Loucy (cell line): ENCODE measurements around the gene FGF16.

Experiments used
- H2AFZ ChIP-seq: fragments of 200-600 bp; sonication (generic); 2 replicates; pipeline ENCODE4 v1.6.0; 2016; ENCODE audit warnings: antibody characterized with exemption, mild to moderate bottlenecking, low read length, moderate library complexity
- H3F3A ChIP-seq: fragments of 200-600 bp; 2 replicates; pipeline ENCODE4 v1.6.0; 2016; ENCODE audit warnings: antibody characterized with exemption, low read depth, mild to moderate bottlenecking
- H3K27me3 ChIP-seq: fragments of 200-600 bp; sonication (generic); 2 replicates; pipeline ENCODE4 v1.6.1; 2014; ENCODE audit warnings: low read length, mild to moderate bottlenecking; ENCODE audit not compliant: insufficient read depth, poor library complexity, severe bottlenecking
- H3K36me3 ChIP-seq: fragments of 200-600 bp; sonication (generic); 2 replicates; pipeline ENCODE4 v1.6.1; 2016; ENCODE audit warnings: low read length; ENCODE audit not compliant: insufficient read depth
- H3K4me1 ChIP-seq: fragments of 200-600 bp; sonication (generic); 2 replicates; pipeline ENCODE4 v1.5.1; 2014; ENCODE audit warnings: low read length, mild to moderate bottlenecking; ENCODE audit not compliant: insufficient read depth, poor library complexity, severe bottlenecking
- H3K4me2 ChIP-seq: fragments of 200-600 bp; sonication (generic); 2 replicates; pipeline ENCODE4 v1.6.0; 2014; ENCODE audit warnings: antibody characterized with exemption, low read length, low read depth, mild to moderate bottlenecking; ENCODE audit not compliant: poor library complexity, severe bottlenecking
- H3K4me3 ChIP-seq: fragments of 200-600 bp; sonication (generic); 2 replicates; pipeline ENCODE4 v1.5.1; 2014; ENCODE audit warnings: low read length, mild to moderate bottlenecking, mixed read lengths; ENCODE audit not compliant: poor library complexity, severe bottlenecking
- H3K79me2 ChIP-seq: fragments of 200-600 bp; sonication (generic); 2 replicates; pipeline ENCODE4 v1.6.1; 2014; ENCODE audit warnings: low read length; ENCODE audit not compliant: insufficient read depth
- H3K9ac ChIP-seq: fragments of 200-600 bp; sonication (generic); 2 replicates; pipeline ENCODE4 v1.6.0; 2014; ENCODE audit warnings: mild to moderate bottlenecking, low read depth, low read length, moderate library complexity; ENCODE audit not compliant: poor library complexity, severe bottlenecking
- H3K9me2 ChIP-seq: fragments of 200-600 bp; sonication (generic); replicated peaks from 2 replicates; pipeline ENCODE4 v1.6.1; 2016; ENCODE audit warnings: low read depth, low read length, mixed read lengths
- H3K9me3 ChIP-seq: fragments of 200-600 bp; sonication (generic); 2 replicates; pipeline ENCODE4 v1.6.1; 2014; ENCODE audit warnings: mild to moderate bottlenecking, antibody characterized with exemption, low read length, low read depth; ENCODE audit not compliant: insufficient read depth
- H4K20me1 ChIP-seq: fragments of 200-600 bp; sonication (generic); 2 replicates; pipeline ENCODE4 v1.6.0; 2014; ENCODE audit warnings: antibody characterized with exemption, low read length, mild to moderate bottlenecking; ENCODE audit not compliant: insufficient read depth, poor library complexity, severe bottlenecking
- CTCF ChIP-seq: fragments of 200-600 bp; sonication (generic); conservative IDR thresholded peaks from 2 replicates; pipeline ENCODE4 v1.5.1; 2014; ENCODE audit warnings: mild to moderate bottlenecking, antibody characterized with exemption, low read length
- EZH2phosphoT487 ChIP-seq: fragments of 200-600 bp; IDR thresholded peaks from 2 replicates; pipeline ENCODE4 v1.6.1; 2018; ENCODE audit warnings: antibody characterized with exemption, mild to moderate bottlenecking, moderate library complexity, borderline replicate concordance

The FGF16 gene

GRCh38 chrX:77440330-77440729, 6.9 kb upstream of the FGF16 start:
- no peaks in the 10 kb centered on the region for H3K27me3 ChIP-seq
- H3K79me2 ChIP-seq: no peaks in the 10 kb centered on the region
- H3F3A ChIP-seq: no peaks in the 10 kb centered on the region
- H3K9me2 ChIP-seq: no peaks in the 10 kb centered on the region
- no peaks in the 10 kb centered on the region for H4K20me1 ChIP-seq
- H3K9me3 ChIP-seq: no peaks in the 10 kb centered on the region
- no peak overlapping the region for H3K4me2 ChIP-seq
- no peak overlapping the region for H3K4me3 ChIP-seq
- no peak overlapping the region for H3K9ac ChIP-seq
- TF ChIP-seq CTCF (no peak), EZH2phosphoT487 (no peak)
- H3K4me1 ChIP-seq: no peaks in the 10 kb centered on the region
- H2AFZ ChIP-seq: no peak overlapping the region
- H3K36me3 ChIP-seq: no peaks in the 10 kb centered on the region

DNA sequence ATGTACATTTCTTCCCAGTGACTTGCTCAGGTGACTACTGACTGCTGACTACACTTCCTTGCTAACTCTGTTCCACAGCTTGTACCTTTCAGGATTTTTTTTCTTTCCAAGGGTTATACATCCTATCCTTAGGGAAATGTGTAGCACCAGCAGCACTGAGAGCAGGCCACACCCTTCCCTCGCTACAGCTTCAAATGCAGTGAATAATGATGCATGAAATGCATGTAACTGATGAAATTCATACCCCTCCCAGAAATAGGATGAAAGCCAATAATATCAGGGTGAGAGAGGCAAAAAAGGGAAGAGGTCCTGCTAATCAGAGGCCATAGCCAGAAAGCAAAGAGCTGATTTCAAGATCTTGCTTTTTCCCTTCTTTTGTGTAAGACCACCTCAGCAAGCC, 6.2 kb upstream of the FGF16 start:
- H3K4me2 ChIP-seq: no peak overlapping the region
- TF ChIP-seq CTCF (no peak), EZH2phosphoT487 (no peak)
- no peak overlapping the region for H3K4me3 ChIP-seq
- no peak overlapping the region for H3K9ac ChIP-seq
- H4K20me1 ChIP-seq: no peaks in the 10 kb centered on the region
- no peaks in the 10 kb centered on the region for H3K4me1 ChIP-seq
- no peaks in the 10 kb centered on the region for H3K9me3 ChIP-seq
- no peaks in the 10 kb centered on the region for H3K27me3 ChIP-seq
- no peaks in the 10 kb centered on the region for H3K79me2 ChIP-seq
- H2AFZ ChIP-seq: no peak overlapping the region
- H3K36me3 ChIP-seq: no peaks in the 10 kb centered on the region
- no peaks in the 10 kb centered on the region for H3K9me2 ChIP-seq
- no peaks in the 10 kb centered on the region for H3F3A ChIP-seq

DNA sequence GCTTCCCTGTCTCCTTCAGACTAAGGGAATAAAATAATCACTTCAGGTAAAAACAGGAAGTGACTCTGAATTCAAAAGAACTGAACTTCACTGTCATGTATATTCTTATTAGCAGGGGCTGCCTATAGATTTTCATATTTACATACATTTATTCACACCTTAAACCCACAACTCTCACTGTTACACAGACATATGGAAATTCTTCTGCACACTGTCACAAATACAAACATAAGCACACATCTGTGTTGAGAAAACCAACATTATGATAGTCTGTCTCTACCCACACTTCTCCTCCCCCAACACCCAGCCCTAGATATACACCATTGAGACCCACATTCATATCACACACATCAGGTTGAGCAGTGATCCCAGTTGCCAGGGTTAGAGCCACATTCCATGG, 5.7 kb upstream of the FGF16 start:
- Histone ChIP-seq H3F3A (no peaks in the 10 kb centered on the region), H3K9me2 (no peaks in the 10 kb centered on the region), H2AFZ (no peak overlapping the region), H3K9ac (no peak overlapping the region), H3K9me3 (no peaks in the 10 kb centered on the region), H3K4me1 (no peaks in the 10 kb centered on the region), H3K4me2 (no peak overlapping the region), H4K20me1 (no peaks in the 10 kb centered on the region), H3K27me3 (no peaks in the 10 kb centered on the region), H3K4me3 (no peak overlapping the region), H3K36me3 (no peaks in the 10 kb centered on the region), H3K79me2 (no peaks in the 10 kb centered on the region)
- no peak for TF ChIP-seq EZH2phosphoT487
- no peak for TF ChIP-seq CTCF
